SHP77 (cell line): Measurements from ENCODE around the gene GUCA1C.
A peak's percentile ranks its signal among the peaks of the same experiment; 100 is the strongest.

Experiments
- DNase-seq, 2 experiments: peaks; one replicate each; lab custom pipeline; 2025; lab: John Stamatoyannopoulos, UW

GUCA1C gene

DNA sequence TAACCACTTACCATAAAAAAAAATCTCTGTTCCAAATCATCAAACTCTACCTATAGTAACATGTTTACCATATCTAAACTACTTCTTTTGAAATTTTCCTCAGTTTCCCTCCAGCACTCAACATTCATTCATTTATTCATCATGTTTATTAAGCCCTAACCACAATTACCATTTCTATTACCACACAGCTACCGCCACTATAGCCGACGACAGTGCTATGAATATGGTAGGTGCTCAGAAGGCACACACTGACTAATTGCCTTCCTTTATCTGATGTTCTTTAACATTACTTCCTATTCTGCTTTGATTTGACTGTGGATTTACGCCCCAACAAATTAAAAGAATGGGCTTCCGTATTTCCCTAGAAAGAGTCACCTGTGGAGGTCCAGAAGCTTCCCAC lies 43.9 kb downstream of the GUCA1C start:
- DNase-seq = no peak

DNA sequence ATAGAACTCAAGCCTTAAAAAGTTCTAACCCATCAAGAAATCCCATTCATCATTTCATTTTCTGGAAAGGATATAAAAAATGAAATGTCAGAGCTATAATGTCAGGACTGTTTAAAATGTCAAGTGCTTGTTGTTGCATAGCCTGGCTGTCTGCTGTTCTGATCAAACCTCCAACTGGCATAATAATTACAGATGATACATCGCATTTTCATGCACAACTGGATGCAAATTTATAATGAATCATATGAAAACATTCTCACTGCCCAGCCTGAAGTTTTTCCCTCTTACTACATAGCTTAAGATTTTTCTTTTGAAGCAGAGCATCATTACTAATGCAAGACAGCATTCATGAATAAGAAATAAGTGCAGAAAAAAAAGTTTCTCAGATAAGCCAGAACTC lies 46.5 kb downstream of the GUCA1C start:
- no peak for DNase-seq

DNA sequence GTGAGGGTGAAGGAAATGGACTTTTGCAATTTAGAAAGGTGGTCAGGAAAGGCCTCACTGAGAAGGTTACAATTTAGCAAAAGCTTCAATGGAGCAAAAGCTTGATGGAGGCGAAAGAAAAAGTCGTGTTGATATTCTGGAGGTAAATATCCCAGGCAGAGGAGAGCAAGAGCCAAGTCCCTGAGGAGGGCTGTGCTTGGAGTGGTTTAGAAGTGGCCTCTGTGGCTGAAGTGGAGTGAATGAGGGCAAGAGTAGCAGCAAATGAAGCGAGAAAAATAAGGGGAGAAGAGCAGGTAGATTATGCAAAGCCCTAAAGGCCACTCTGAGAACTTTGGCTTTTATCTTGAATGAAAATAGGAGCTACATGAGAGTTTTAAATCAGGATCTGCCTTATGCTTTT lies 54.1 kb downstream of the GUCA1C start:
- no peak for DNase-seq

DNA sequence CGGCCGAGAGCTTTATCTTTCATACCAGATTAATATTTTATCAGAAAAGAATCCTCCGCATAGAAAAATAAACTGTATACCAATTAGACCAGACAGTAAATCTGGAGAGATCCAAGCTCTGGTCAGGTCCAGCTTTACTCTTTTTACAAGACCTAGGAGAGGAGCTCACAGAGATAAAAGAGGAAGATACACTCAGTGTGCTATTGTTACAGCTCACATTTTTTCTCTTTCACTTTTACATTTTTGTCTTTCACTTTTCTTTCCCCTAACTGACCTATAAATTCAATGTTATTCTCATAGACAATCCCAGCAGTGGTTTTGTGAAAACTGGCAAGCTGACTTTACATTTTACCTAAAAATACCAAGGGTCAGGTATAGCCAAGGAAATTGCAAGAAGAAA lies 55.8 kb downstream of the GUCA1C start:
- no peak for DNase-seq

DNA sequence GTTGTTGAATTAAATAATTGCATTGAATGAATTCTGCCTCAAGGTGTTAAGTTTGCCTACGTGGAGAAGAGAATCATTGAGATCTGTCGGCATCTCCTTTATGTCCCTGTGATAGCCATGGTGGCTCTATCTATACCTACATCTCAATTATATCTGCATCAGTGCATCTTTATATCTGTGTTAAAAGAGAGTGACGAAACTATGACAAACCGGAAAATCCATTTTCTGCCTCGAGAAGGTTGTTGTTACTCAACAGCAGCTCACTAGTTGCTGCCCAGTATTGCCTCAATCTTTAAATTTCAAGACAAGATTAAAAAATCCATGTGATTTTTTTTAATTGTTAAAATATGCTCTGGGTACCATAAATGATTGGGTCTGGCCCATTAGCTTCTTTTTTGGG lies 58.7 kb downstream of the GUCA1C start:
- no peak for DNase-seq

DNA sequence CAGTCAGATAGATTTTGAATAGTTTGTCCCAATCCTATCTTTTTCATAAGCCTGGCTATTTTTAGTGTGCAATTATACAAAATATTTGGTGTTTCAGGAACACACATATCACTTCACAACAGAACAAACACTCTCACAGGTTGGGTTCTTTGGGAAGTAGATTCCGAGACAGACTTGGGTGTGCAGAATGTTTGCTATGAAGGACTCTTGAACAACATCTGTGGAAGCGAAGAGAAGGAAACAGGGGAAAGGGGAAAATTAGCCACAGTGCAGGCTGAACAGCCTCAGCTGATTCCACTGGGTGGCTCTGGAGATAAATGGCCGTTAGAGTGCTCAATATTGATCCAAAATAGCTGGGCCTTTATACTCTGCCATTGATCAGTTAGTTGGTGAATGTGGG lies 61.8 kb downstream of the GUCA1C start:
- no peak for DNase-seq

DNA sequence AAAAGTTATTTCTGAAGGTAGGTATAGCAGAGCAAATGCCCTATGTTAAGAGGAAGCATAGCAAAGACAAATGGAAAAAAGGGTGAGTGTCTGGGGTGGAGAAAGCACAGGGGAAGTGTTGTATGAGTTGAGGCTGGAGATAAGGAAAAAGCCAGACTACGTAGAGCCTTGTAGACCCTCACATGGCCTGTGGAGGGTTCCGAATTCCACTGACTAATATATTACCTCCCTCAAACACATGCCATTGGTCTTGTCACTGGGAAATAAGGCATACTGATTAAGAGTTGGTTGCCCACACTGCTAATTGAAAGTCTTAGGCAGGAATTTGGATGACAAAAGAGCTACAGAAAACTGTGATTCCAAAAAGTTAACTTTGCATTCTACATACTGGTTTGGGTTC lies 65.9 kb downstream of the GUCA1C start:
- no peak for DNase-seq

DNA sequence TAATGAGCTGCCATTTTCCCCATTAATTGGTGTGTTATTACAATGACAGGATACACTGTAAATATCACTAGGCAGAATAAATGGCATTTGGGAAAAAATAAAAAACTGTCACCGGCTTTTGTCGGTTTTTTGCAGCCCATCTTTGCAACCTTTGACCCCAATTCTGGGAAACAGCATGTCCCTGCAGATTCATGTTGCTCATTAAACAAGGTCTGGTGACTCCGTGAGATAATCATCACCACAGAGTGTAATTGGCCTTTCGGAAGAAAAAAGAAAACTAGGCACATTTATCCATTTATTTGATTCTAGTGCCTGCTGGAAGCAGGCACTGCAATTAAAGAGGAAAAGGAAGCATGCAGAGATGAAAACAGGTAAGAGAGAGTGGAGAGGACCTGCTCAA lies 66.6 kb downstream of the GUCA1C start:
- no peak for DNase-seq

DNA sequence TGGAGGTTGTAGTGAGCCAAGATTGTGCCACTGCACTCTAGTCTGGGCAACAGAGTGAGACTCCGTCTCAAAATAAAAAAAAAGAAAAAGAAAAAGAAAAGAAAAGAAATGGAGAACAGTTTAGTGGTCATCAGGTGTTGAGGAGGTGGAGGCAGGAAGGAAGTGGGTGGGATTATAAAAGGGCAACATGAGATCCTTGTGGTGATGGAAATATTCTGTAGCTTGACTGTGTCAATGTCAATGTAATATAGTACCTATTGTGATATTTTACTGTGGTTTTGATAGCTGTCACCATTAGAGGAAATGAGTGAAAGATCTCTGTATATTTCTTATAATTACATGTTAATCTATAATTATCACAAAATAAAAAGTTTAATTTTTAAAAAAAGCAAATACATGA lies 70.3 kb downstream of the GUCA1C start:
- DNase-seq = no peak

DNA sequence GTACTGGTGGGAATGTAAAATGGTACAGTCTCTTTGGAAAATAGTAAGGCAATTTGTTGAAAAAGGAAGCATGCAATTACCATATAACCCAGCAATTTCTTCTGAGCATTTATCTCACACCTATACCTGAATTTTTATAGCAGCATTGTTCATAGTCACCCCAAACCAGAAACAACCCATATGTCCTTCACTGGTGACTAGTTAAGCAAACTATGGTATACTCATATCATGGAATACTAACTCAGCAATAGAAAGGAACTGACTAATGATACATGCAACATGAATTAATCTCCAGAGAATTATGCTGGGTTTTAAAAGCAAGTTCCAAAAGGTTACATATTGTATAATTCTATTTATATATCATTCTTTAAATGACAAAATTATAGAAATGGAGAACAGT lies 70.9 kb downstream of the GUCA1C start:
- DNase-seq = no peak

DNA sequence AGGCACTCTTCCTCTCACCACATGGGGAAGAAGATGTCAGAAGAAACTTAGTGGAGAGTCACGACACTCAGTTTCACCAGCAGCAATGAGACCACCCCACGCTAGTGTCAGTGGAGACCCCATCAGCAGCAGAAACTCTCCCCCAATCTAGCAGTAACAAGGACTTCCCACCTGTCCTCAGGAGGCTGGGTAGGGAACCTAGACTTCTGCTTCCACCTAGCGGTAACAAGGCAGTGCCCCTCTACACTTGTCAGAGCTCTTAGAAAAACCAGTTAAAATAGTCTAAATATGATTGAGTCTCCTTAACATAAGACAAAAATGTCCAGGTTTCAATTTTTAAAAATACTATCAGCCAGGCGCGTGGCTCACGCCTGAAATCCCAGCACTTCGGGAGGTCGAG lies 73.8 kb downstream of the GUCA1C start:
- DNase-seq = no peak

DNA sequence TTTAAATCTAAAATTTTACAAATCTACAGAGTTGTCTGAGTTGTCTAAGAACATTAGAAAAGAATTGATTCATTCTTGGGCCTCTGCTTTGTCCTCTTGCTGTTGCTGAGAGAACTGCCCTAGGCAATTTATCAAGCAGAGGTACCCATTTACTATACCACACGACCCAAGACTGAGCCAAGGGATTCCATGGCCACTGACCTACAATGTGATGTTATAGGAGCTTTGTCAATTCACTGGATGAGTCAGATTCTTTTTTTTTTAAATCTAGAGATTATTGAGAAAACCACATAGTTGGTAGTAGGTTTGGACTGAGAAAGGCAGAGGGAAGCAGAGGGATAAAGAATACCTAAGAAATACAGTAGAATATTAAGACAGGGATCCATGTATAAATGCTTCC lies 75.8 kb downstream of the GUCA1C start:
- DNase-seq = no peak

DNA sequence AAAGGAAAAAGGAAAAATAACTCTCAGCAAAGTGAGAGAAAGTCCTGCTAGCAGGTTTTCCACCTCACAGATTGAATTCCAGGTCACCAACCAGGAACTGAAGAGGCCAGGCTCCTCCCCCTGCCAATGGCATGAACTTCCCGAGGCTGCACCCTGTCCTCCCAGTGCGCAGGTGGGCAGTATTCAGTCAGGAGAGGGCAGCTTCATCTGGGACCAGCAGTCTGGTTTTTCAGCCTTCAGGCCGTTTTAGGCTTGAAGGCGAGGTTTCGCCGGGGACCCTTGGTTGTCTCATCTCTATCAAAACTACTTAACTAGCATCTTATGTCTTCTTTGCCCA lies 89.9 kb downstream of the GUCA1C start:
- peak in 1 of 2 experiments; percentile 0 for DNase-seq

DNA sequence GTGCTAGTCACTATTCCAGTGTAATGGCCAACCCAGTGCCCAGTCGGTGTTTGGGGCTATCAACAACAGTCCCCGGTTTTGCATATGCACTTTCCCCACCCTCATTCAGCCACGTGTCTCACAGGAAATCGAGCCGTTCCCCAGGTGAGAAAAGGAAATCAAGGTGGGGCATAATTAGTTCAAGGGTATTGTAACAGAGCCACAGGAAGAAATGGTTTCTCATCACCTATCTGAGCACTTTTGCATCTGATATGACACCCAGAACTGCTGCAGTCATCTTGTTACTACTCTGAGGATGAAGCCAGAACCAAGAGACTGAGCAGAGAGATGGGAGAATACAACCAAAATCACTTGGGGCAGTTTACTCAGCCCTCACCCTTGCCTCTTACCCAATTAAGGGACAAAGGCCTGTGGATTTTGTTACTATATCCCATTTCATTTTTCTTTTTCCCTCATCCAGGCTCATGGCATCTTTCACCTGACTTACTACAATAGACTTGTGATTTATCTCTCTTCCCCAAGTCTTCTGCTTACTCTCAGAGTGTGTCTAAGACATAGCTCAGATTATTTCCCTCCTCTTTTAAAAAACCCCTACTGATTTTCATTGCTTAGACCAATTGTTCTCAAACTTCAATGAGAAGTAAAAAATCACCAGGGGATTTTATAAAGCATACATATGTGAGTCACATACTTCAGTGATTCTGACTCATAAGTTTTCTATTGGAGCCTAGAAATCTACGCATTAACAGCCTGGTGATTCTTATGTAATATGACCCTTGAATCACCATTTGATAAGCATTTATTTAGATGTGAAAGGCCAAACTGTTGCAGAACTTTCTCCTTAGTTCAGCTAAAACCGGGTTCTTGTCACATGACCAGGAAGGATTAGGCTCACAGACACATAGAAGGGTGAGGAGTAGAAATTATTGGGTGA lies 90.5 kb downstream of the GUCA1C start:
- DNase-seq = no peak

DNA sequence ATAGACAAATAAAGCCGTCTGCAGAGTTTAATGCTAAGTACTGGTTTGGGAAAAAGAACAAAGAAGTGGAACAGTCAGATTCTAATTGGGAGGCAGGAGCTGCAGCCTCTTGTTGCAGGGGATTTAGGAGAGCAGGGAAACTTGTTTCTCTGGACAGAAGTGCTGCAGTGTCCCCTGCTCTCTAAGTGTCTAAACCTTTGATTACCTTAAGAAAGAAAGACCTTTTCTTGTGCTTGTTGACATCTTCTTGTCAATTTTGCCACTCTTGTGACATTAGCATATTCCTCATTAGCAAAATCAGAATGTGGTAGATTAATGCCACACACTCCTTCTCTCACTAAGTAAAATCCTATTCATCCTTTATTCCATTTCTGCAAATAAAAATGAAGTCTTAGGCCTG lies 92.3 kb downstream of the GUCA1C start:
- no peak for DNase-seq
